ENCODE results near the gene RAPGEF3.

Gene RAPGEF3

GRCh38 chr12:47795814-47796411, 37.2 kb upstream of the RAPGEF3 start:
- no peak for DNase-seq (ENCODE audit: low read depth, low spot score)
- Histone ChIP-seq H3K4me3 (ENCODE audit: insufficient read length, low read depth) (no peak overlapping the region), H3K9ac (ENCODE audit: insufficient read length, low read depth) (no peak overlapping the region), H3K9me3 (ENCODE audit: insufficient read depth, low read length) (no peaks in the 10 kb centered on the region), H3K27me3 (ENCODE audit: insufficient read depth, insufficient read length) (no peaks in the 10 kb centered on the region), H3K36me3 (ENCODE audit: insufficient read depth, insufficient read length, low read length) (peaks cover 96% of the 10 kb centered on the region), H3K4me1 (ENCODE audit: insufficient read depth, insufficient read length) (peaks cover 20% of the 10 kb centered on the region)
- no peak for TF ChIP-seq YY1 (IDR thresholded peaks at IDR 0.05; ENCODE audit: insufficient read depth, insufficient read length)
- TF ChIP-seq SUZ12 (IDR thresholded peaks at IDR 0.05; ENCODE audit: extremely low read depth, insufficient read depth, insufficient read length): no peak
- TF ChIP-seq ZNF274 (IDR thresholded peaks at IDR 0.05; ENCODE audit: low read depth, low read length): no peak

- peaks cover 97% of the 10 kb centered on the region for H3K36me3 ChIP-seq (ENCODE audit: insufficient read depth, insufficient read length, low read length)
- no peak overlapping the region for H3K4me3 ChIP-seq (ENCODE audit: insufficient read length, low read depth)
- peaks cover 15% of the 10 kb centered on the region for H3K4me1 ChIP-seq (ENCODE audit: insufficient read depth, insufficient read length)
- H3K9ac ChIP-seq (ENCODE audit: insufficient read length, low read depth): no peak overlapping the region
- H3K27me3 ChIP-seq (ENCODE audit: insufficient read depth, insufficient read length): no peaks in the 10 kb centered on the region
- TF ChIP-seq YY1 (IDR thresholded peaks at IDR 0.05; ENCODE audit: insufficient read depth, insufficient read length): no peak
- TF ChIP-seq SUZ12 (IDR thresholded peaks at IDR 0.05; ENCODE audit: extremely low read depth, insufficient read depth, insufficient read length): no peak
- TF ChIP-seq ZNF274 (IDR thresholded peaks at IDR 0.05; ENCODE audit: low read depth, low read length): no peak
- H3K9me3 ChIP-seq (ENCODE audit: insufficient read depth, low read length): no peaks in the 10 kb centered on the region
- no peak for DNase-seq (ENCODE audit: low read depth, low spot score)
Observed at GRCh38 chr12:47795121-47795813, 36.6 kb upstream of the RAPGEF3 start.

- DNase-seq (ENCODE audit: low read depth, low spot score): no peak
- H3K9me3 ChIP-seq (ENCODE audit: insufficient read depth, low read length): no peaks in the 10 kb centered on the region
- no peak overlapping the region for H3K9ac ChIP-seq (ENCODE audit: insufficient read length, low read depth)
- H3K4me1 ChIP-seq (ENCODE audit: insufficient read depth, insufficient read length): peaks cover 13% of the 10 kb centered on the region
- H3K27me3 ChIP-seq (ENCODE audit: insufficient read depth, insufficient read length): no peaks in the 10 kb centered on the region
- peaks cover 97% of the 10 kb centered on the region for H3K36me3 ChIP-seq (ENCODE audit: insufficient read depth, insufficient read length, low read length)
- TF ChIP-seq ZNF274 (IDR thresholded peaks at IDR 0.05; ENCODE audit: low read depth, low read length) (no peak), SUZ12 (IDR thresholded peaks at IDR 0.05; ENCODE audit: extremely low read depth, insufficient read depth, insufficient read length) (no peak), YY1 (IDR thresholded peaks at IDR 0.05; ENCODE audit: insufficient read depth, insufficient read length) (no peak)
- no peak overlapping the region for H3K4me3 ChIP-seq (ENCODE audit: insufficient read length, low read depth)
Observed at GRCh38 chr12:47794679-47795078, 36.0 kb upstream of the RAPGEF3 start.

GRCh38 chr12:47793015-47793681, 34.5 kb upstream of the RAPGEF3 start:
- no peaks in the 10 kb centered on the region for H3K27me3 ChIP-seq (ENCODE audit: insufficient read depth, insufficient read length)
- H3K36me3 ChIP-seq (ENCODE audit: insufficient read depth, insufficient read length, low read length): peaks cover 98% of the 10 kb centered on the region
- no peak for DNase-seq (ENCODE audit: low read depth, low spot score)
- H3K9ac ChIP-seq (ENCODE audit: insufficient read length, low read depth): no peak overlapping the region
- no peak for TF ChIP-seq ZNF274 (IDR thresholded peaks at IDR 0.05; ENCODE audit: low read depth, low read length)
- no peak for TF ChIP-seq SUZ12 (IDR thresholded peaks at IDR 0.05; ENCODE audit: extremely low read depth, insufficient read depth, insufficient read length)
- TF ChIP-seq YY1 (IDR thresholded peaks at IDR 0.05; ENCODE audit: insufficient read depth, insufficient read length): no peak
- H3K4me1 ChIP-seq (ENCODE audit: insufficient read depth, insufficient read length): no peaks in the 10 kb centered on the region
- no peak overlapping the region for H3K4me3 ChIP-seq (ENCODE audit: insufficient read length, low read depth)
- H3K9me3 ChIP-seq (ENCODE audit: insufficient read depth, low read length): no peaks in the 10 kb centered on the region

GRCh38 chr12:47791874-47792273, 33.2 kb upstream of the RAPGEF3 start:
- no peak for TF ChIP-seq ZNF274 (IDR thresholded peaks at IDR 0.05; ENCODE audit: low read depth, low read length)
- TF ChIP-seq YY1 (IDR thresholded peaks at IDR 0.05; ENCODE audit: insufficient read depth, insufficient read length): no peak
- no peak for TF ChIP-seq SUZ12 (IDR thresholded peaks at IDR 0.05; ENCODE audit: extremely low read depth, insufficient read depth, insufficient read length)
- no peak overlapping the region for H3K9ac ChIP-seq (ENCODE audit: insufficient read length, low read depth)
- no peaks in the 10 kb centered on the region for H3K4me1 ChIP-seq (ENCODE audit: insufficient read depth, insufficient read length)
- H3K27me3 ChIP-seq (ENCODE audit: insufficient read depth, insufficient read length): no peaks in the 10 kb centered on the region
- H3K9me3 ChIP-seq (ENCODE audit: insufficient read depth, low read length): no peaks in the 10 kb centered on the region
- no peak overlapping the region for H3K4me3 ChIP-seq (ENCODE audit: insufficient read length, low read depth)
- peaks cover 98% of the 10 kb centered on the region for H3K36me3 ChIP-seq (ENCODE audit: insufficient read depth, insufficient read length, low read length)
- no peak for DNase-seq (ENCODE audit: low read depth, low spot score)

GRCh38 chr12:47791351-47791746, 32.7 kb upstream of the RAPGEF3 start:
- Histone ChIP-seq H3K4me1 (ENCODE audit: insufficient read depth, insufficient read length) (no peaks in the 10 kb centered on the region), H3K27me3 (ENCODE audit: insufficient read depth, insufficient read length) (no peaks in the 10 kb centered on the region), H3K9ac (ENCODE audit: insufficient read length, low read depth) (no peak overlapping the region), H3K36me3 (ENCODE audit: insufficient read depth, insufficient read length, low read length) (peaks cover 98% of the 10 kb centered on the region), H3K9me3 (ENCODE audit: insufficient read depth, low read length) (no peaks in the 10 kb centered on the region), H3K4me3 (ENCODE audit: insufficient read length, low read depth) (no peak overlapping the region)
- TF ChIP-seq SUZ12 (IDR thresholded peaks at IDR 0.05; ENCODE audit: extremely low read depth, insufficient read depth, insufficient read length) (no peak), YY1 (IDR thresholded peaks at IDR 0.05; ENCODE audit: insufficient read depth, insufficient read length) (no peak), ZNF274 (IDR thresholded peaks at IDR 0.05; ENCODE audit: low read depth, low read length) (no peak)
- DNase-seq (ENCODE audit: low read depth, low spot score): no peak
